Measurements from ENCODE around the gene CTNNA1.

GRCh38 chr5:138948471-138949222 lies 195.4 kb downstream of the CTNNA1 start:
- TF ChIP-seq CTCF (tag by site-specific recombination; IDR thresholded peaks at IDR 0.05): no peak
- no peak for TF ChIP-seq ZNF391 (tag by site-specific recombination; IDR thresholded peaks at IDR 0.05; ENCODE audit: borderline replicate concordance, low read depth)
- no peak for TF ChIP-seq ZNF548 (tag by site-specific recombination; IDR thresholded peaks at IDR 0.05)
- no peak for TF ChIP-seq ZNF274 (IDR thresholded peaks at IDR 0.05; ENCODE audit: low read length)
- no peak for TF ChIP-seq ZNF274 (tag by site-specific recombination; IDR thresholded peaks at IDR 0.05; ENCODE audit: borderline replicate concordance)
- no peak for TF ChIP-seq REST (tag by site-specific recombination; IDR thresholded peaks at IDR 0.05)
- no peak for TF ChIP-seq ZNF518A (tag by site-specific recombination; conservative IDR thresholded peaks at IDR 0.05; ENCODE audit: low read depth)
- no peak for TF ChIP-seq SP2 (tag by site-specific recombination; IDR thresholded peaks at IDR 0.05)
- TF ChIP-seq TCF7L2 (IDR thresholded peaks at IDR 0.05; ENCODE audit: borderline replicate concordance, low read depth, low read length): no peak
- no peak for TF ChIP-seq PRDM2 (tag by site-specific recombination; IDR thresholded peaks at IDR 0.05; ENCODE audit: borderline replicate concordance)
- no peak for TF ChIP-seq ZNF311 (tag by site-specific recombination; IDR thresholded peaks at IDR 0.05; ENCODE audit: borderline replicate concordance)
- TF ChIP-seq ZNF114 (tag by site-specific recombination; IDR thresholded peaks at IDR 0.05): no peak

Measured in HEK293 (cell line).